Hepatocyte (in vitro differentiated cells): Measurements from ENCODE around the gene GATA6.

Source experiments
- EZH2 ChIP-seq: fragments of 200-600 bp; sonication (generic); IDR thresholded peaks from 2 replicates; pipeline ENCODE4 v1.6.1; 2016; ENCODE audit warnings: antibody characterized with exemption, mild to moderate bottlenecking, borderline replicate concordance
- EZH2phosphoT487 ChIP-seq: fragments of 200-600 bp; sonication (generic); IDR thresholded peaks from one replicate; pipeline ENCODE4 v1.6.1; 2018; ENCODE audit warnings: antibody characterized with exemption, mild to moderate bottlenecking, low read depth, moderate library complexity; ENCODE audit not compliant: unreplicated experiment, severe bottlenecking

- TF ChIP-seq EZH2 (no peak), EZH2phosphoT487 (no peak)
These were observed 24.1 kb downstream of the GATA6 start for GRCh38 chr18:22193466-22193865.
